Measurements from ENCODE around the gene ABHD2. TPM values are rescaled to one million over a fixed set of nuclear protein-coding genes. Genes with fewer than 3 reads are reported as not detected.

The ABHD2 gene
- total and polyA plus RNA-seq, 2 experiments from 2014 or later, result 5.2 to 15.2 TPM

- TF ChIP-seq, protein P1, sequence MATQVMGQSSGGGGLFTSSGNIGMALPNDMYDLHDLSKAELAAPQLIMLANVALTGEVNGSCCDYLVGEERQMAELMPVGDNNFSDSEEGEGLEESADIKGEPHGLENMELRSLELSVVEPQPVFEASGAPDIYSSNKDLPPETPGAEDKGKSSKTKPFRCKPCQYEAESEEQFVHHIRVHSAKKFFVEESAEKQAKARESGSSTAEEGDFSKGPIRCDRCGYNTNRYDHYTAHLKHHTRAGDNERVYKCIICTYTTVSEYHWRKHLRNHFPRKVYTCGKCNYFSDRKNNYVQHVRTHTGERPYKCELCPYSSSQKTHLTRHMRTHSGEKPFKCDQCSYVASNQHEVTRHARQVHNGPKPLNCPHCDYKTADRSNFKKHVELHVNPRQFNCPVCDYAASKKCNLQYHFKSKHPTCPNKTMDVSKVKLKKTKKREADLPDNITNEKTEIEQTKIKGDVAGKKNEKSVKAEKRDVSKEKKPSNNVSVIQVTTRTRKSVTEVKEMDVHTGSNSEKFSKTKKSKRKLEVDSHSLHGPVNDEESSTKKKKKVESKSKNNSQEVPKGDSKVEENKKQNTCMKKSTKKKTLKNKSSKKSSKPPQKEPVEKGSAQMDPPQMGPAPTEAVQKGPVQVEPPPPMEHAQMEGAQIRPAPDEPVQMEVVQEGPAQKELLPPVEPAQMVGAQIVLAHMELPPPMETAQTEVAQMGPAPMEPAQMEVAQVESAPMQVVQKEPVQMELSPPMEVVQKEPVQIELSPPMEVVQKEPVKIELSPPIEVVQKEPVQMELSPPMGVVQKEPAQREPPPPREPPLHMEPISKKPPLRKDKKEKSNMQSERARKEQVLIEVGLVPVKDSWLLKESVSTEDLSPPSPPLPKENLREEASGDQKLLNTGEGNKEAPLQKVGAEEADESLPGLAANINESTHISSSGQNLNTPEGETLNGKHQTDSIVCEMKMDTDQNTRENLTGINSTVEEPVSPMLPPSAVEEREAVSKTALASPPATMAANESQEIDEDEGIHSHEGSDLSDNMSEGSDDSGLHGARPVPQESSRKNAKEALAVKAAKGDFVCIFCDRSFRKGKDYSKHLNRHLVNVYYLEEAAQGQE (IDR thresholded peaks at IDR 0.05; ENCODE audit: unreplicated experiment), result no peak
- no peak for TF ChIP-seq EZH2 (IDR thresholded peaks at IDR 0.05; ENCODE audit: low read depth, unreplicated experiment)
- TF ChIP-seq CREB1 (CRISPR knock-in tag; IDR thresholded peaks at IDR 0.05; ENCODE audit: low read depth), result no peak
- no peak for TF ChIP-seq CTCF (conservative IDR thresholded peaks at IDR 0.05; ENCODE audit: low read depth in 2 of 2)
- no peak for TF ChIP-seq EZH2phosphoT487 (IDR thresholded peaks at IDR 0.05; ENCODE audit: unreplicated experiment)
Measured at GRCh38 chr15:89196994-89197393, 108.7 kb downstream of the ABHD2 start (continued).

GRCh38 chr15:89197503-89197971 lies 109.3 kb downstream of the ABHD2 start:
- Histone ChIP-seq H3K79me2 (replicated peaks; ENCODE audit: insufficient read depth) (no peaks in the 10 kb centered on the region), H4K20me1 (replicated peaks; ENCODE audit: insufficient read depth) (no peaks in the 10 kb centered on the region), H3K27ac (ENCODE audit: low read depth) (peak overlapping the region; percentile 28), H3K36me3 (ENCODE audit: insufficient read depth) (no peaks in the 10 kb centered on the region), H3K27me3 (ENCODE audit: insufficient read depth) (no peaks in the 10 kb centered on the region), H3F3A (replicated peaks; ENCODE audit: low read depth) (no peaks in the 10 kb centered on the region), H2AFZ (no peak overlapping the region), H3K9me2 (ENCODE audit: insufficient read depth) (no peaks in the 10 kb centered on the region), H3K4me2 (peak overlapping the region; percentile 56; the same call in 1 of the 2 replicates), H3K4me3 (no peak overlapping the region), H3K4me1 (ENCODE audit: insufficient read depth) (peaks cover 45% of the 10 kb centered on the region)
- no peaks in the 10 kb centered on the region for H3K27me3 Mint-ChIP-seq (ENCODE audit: insufficient read depth, low read depth, poor library complexity)
- H3K4me1 Mint-ChIP-seq, result peaks cover 65% of the 10 kb centered on the region
- H3K27ac Mint-ChIP-seq, result peak overlapping the region; percentile 84
- ATAC-seq, result peak; percentile 72
- peak overlapping the region; percentile 12; the same call in 1 of the 3 replicates for H3K4me3 Mint-ChIP-seq
- H3K36me3 Mint-ChIP-seq (ENCODE audit: low read depth), result peaks cover 8% of the 10 kb centered on the region; the same call in 2 of the 3 replicates
- H3K9me3 Mint-ChIP-seq, result no peaks in the 10 kb centered on the region
- DNase-seq (ENCODE audit: low spot score), result peak; percentile 82
- TF ChIP-seq CREB1 (CRISPR knock-in tag; IDR thresholded peaks at IDR 0.05; ENCODE audit: low read depth), result no peak
- no peak for TF ChIP-seq EZH2 (IDR thresholded peaks at IDR 0.05; ENCODE audit: low read depth, unreplicated experiment)
- TF ChIP-seq, protein P1 (IDR thresholded peaks at IDR 0.05; ENCODE audit: unreplicated experiment), result no peak
- TF ChIP-seq EZH2phosphoT487 (IDR thresholded peaks at IDR 0.05; ENCODE audit: unreplicated experiment), result no peak
- TF ChIP-seq ZNF331 (CRISPR knock-in tag; IDR thresholded peaks at IDR 0.05; ENCODE audit: low read depth), result no peak
- no peak for TF ChIP-seq JUNB (IDR thresholded peaks at IDR 0.05; ENCODE audit: unreplicated experiment)
- no peak for TF ChIP-seq NANOG (IDR thresholded peaks at IDR 0.05; ENCODE audit: borderline replicate concordance)

Measured in GM23338 (cell line).